OCI-LY7 (cell line): ENCODE results near the gene CXCR6. TPM values are rescaled to one million over a fixed set of nuclear protein-coding genes. Genes with fewer than 3 reads are reported as not detected.

Source experiments
- BruUV-seq: library from RNA; stranded (reverse); fragments of 400-500 nt; replicated peaks from 2 replicates; lab custom pipeline; 2021; lab: Mats Ljungman, UMichigan
- CTCF ChIA-PET: fragments of 300-600 bp; sonication (Branson Sonifier 250); formaldehyde crosslinking; loops from one replicate; lab custom pipeline; 2022; ENCODE audit warnings: antibody characterized with exemption; ENCODE audit not compliant: unreplicated experiment; lab: Charles Lee
- POLR2A ChIA-PET: fragments of 300-600 bp; sonication (Branson Sonifier 250); formaldehyde crosslinking; loops from one replicate; lab custom pipeline; 2022; ENCODE audit warnings: antibody characterized with exemption; lab: Charles Lee
- DNase-seq: peaks from one replicate; pipeline ENCODE4 v3.0.0-alpha.2; 2015; ENCODE audit warnings: low spot score
- H2AFZ ChIP-seq: fragments of 200-600 bp; sonication (generic), shearing (Covaris generic); 2 replicates; pipeline ENCODE4 v1.6.1; 2014; ENCODE audit warnings: mild to moderate bottlenecking, antibody characterized with exemption, low read length, moderate library complexity
- H3K27ac ChIP-seq: fragments of 200-600 bp; sonication (generic); 2 replicates; pipeline ENCODE4 v1.5.1; 2014; ENCODE audit warnings: mixed run types, low read depth, mild to moderate bottlenecking, moderate library complexity, low read length, inconsistent platforms; ENCODE audit not compliant: poor library complexity, severe bottlenecking
- H3K36me3 ChIP-seq: fragments of 200-600 bp; sonication (generic); 2 replicates; pipeline ENCODE4 v1.6.1; 2014; ENCODE audit warnings: mild to moderate bottlenecking, antibody characterized with exemption, low read length, moderate library complexity, mixed read lengths; ENCODE audit not compliant: insufficient read depth
- H3K4me1 ChIP-seq: fragments of 200-600 bp; sonication (generic); 2 replicates; pipeline ENCODE4 v1.5.1; 2014; ENCODE audit warnings: mild to moderate bottlenecking, low read length; ENCODE audit not compliant: insufficient read depth, poor library complexity, severe bottlenecking
- H3K4me2 ChIP-seq: fragments of 200-600 bp; sonication (generic); 2 replicates; pipeline ENCODE4 v1.6.1; 2014; ENCODE audit warnings: mild to moderate bottlenecking, low read length
- H3K4me3 ChIP-seq: fragments of 200-600 bp; sonication (generic); 2 replicates; pipeline ENCODE4 v1.5.1; 2014; ENCODE audit warnings: mild to moderate bottlenecking, low read depth, low read length; ENCODE audit not compliant: poor library complexity, severe bottlenecking
- H3K79me2 ChIP-seq: fragments of 200-600 bp; sonication (generic); 2 replicates; pipeline ENCODE4 v1.6.1; 2016; ENCODE audit warnings: low read depth, mild to moderate bottlenecking, low read length, moderate library complexity, mixed read lengths; ENCODE audit not compliant: insufficient read depth
- H3K9me2 ChIP-seq: fragments of 200-600 bp; sonication (generic); 2 replicates; pipeline ENCODE4 v1.6.1; 2016; ENCODE audit warnings: mild to moderate bottlenecking, low read length, mixed read lengths; ENCODE audit not compliant: insufficient read depth
- H3K9me3 ChIP-seq: fragments of 200-600 bp; sonication (generic); 2 replicates; pipeline ENCODE4 v1.6.1; 2014; ENCODE audit warnings: mild to moderate bottlenecking, mixed run types, low read length, mixed read lengths
- H4K20me1 ChIP-seq: fragments of 200-600 bp; sonication (generic); 2 replicates; pipeline ENCODE4 v1.6.1; 2014; ENCODE audit warnings: mild to moderate bottlenecking, antibody characterized with exemption, low read length, moderate library complexity, mixed read lengths; ENCODE audit not compliant: insufficient read depth
- EZH2phosphoT487 ChIP-seq: fragments of 200-600 bp; sonication (generic); IDR thresholded peaks from 2 replicates; pipeline ENCODE4 v1.6.1; 2018; ENCODE audit warnings: low read depth, borderline replicate concordance, mild to moderate bottlenecking, mixed run types, antibody characterized with exemption, low read length, moderate library complexity, mixed read lengths
- intact Hi-C: fragments of 100-400 bp; cut with micrococcal nuclease; formaldehyde crosslinking; loops from one replicate; pipeline ENCODE4 v1.10.0; 2022; ENCODE audit not compliant: unreplicated experiment
- total RNA-seq, 2 experiments: library from RNA; depleted of rRNA in 1 of 2; stranded (reverse); fragments of >200 nt in 1 of 2; shearing (Covaris generic) in 1 of 2; gene quantifications; 2 replicates each; pipeline ENCODE4 v1.2.3, GENCODE V29; 2014 to 2022
- TF ChIP-seq, protein P1 (sequence below): fragments of 200-600 bp; sonication (generic); conservative IDR thresholded peaks from 2 replicates; pipeline ENCODE4 v1.5.1; 2014; ENCODE audit warnings: mild to moderate bottlenecking, antibody characterized with exemption, low read length, moderate library complexity, mixed read lengths

The CXCR6 gene
- total RNA-seq, 2 experiments from 2014 or later, result not detected

DNA sequence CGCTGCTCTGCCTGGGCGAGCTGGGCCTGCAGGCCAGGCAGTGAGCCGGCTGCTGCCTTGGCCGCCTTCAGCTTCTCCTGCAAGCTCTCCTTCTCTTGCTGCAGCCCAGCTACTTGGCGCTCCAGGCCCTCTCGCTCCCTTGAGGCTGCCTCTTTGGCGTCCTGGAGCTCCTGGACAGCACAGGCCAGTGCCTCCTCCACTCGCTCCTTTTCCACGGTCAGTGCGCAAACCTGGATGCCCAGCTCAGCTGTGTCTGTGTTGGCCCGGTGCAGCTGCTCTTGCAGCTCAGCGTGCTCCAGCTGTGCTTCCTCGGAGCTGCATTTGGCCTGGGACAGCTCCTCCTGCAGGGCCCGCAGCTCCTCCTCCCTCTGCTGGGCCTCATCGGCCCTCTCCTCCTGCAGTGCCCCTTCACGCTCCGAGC is 23.1 kb downstream of the CXCR6 start:
- CTCF ChIA-PET, result no interaction called here
- H3K4me1 ChIP-seq, result no peaks in the 10 kb centered on the region
- peaks cover 83% of the 10 kb centered on the region for H3K36me3 ChIP-seq
- no peak overlapping the region for H3K27ac ChIP-seq
- intact Hi-C loops, result no loop called here
- POLR2A ChIA-PET, result no interaction called here
- H4K20me1 ChIP-seq, result no peaks in the 10 kb centered on the region
- BruUV-seq, result no TSS peak
- TF ChIP-seq, protein P1, sequence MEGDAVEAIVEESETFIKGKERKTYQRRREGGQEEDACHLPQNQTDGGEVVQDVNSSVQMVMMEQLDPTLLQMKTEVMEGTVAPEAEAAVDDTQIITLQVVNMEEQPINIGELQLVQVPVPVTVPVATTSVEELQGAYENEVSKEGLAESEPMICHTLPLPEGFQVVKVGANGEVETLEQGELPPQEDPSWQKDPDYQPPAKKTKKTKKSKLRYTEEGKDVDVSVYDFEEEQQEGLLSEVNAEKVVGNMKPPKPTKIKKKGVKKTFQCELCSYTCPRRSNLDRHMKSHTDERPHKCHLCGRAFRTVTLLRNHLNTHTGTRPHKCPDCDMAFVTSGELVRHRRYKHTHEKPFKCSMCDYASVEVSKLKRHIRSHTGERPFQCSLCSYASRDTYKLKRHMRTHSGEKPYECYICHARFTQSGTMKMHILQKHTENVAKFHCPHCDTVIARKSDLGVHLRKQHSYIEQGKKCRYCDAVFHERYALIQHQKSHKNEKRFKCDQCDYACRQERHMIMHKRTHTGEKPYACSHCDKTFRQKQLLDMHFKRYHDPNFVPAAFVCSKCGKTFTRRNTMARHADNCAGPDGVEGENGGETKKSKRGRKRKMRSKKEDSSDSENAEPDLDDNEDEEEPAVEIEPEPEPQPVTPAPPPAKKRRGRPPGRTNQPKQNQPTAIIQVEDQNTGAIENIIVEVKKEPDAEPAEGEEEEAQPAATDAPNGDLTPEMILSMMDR, result no peak
- TF ChIP-seq EZH2phosphoT487, result no peak
- no peaks in the 10 kb centered on the region for H3K79me2 ChIP-seq
- no peak overlapping the region for H3K4me3 ChIP-seq
- no peaks in the 10 kb centered on the region for H3K9me3 ChIP-seq
- no peak for DNase-seq
- H3K4me2 ChIP-seq, result no peak overlapping the region
- no peak overlapping the region for H2AFZ ChIP-seq
- H3K9me2 ChIP-seq, result no peaks in the 10 kb centered on the region

DNA sequence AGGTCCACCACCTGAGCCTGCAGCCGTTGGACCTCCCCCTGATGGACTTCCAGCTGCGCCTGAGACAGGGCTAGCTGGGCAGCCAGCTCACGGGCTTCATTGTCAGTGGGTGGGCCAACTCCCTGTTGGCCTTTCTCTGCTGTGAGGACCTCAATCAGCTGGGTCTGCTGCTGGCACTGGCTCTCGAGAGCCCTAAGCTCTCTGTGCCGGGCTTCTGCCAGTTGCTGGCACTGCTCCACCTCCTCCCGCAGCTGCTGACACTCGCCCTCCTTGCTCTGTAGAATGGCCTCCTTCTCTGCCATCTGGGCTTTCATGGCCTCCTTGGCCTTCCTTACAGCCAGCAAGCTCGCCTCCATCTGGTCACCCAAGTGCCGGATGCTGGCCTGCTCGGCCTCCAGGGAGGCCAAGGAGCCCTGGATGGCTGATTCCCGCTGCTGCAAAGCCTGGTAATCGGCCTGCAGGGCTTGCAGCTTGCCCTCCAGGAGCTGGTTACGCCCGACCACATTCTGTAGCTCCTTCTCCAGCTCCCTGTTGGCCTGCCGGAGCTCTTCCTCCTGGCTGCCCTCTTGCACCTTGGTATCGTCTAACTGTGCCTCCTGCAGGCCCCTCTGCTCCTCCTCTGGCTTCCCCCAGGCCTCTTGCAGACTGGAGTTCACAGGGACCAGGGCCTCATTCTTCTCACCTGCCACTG is 23.8 kb downstream of the CXCR6 start:
- TF ChIP-seq, protein P1, result no peak
- H3K79me2 ChIP-seq, result no peaks in the 10 kb centered on the region
- POLR2A ChIA-PET, result interaction anchor here (0.6 kb wide), 2 partner anchors 442 to 587 kb away, joined by 3 to 4 read pairs; no protein-coding TSS in a partner anchor
- CTCF ChIA-PET, result no interaction called here
- no peak for DNase-seq
- intact Hi-C loops, result no loop called here
- H2AFZ ChIP-seq, result no peak overlapping the region
- peaks cover 83% of the 10 kb centered on the region for H3K36me3 ChIP-seq
- no peak overlapping the region for H3K4me3 ChIP-seq
- no peaks in the 10 kb centered on the region for H3K9me2 ChIP-seq
- no peak overlapping the region for H3K27ac ChIP-seq
- no peaks in the 10 kb centered on the region for H3K9me3 ChIP-seq
- H3K4me2 ChIP-seq, result no peak overlapping the region
- H3K4me1 ChIP-seq, result peaks cover 2% of the 10 kb centered on the region
- H4K20me1 ChIP-seq, result no peaks in the 10 kb centered on the region
- BruUV-seq, result no TSS peak

DNA sequence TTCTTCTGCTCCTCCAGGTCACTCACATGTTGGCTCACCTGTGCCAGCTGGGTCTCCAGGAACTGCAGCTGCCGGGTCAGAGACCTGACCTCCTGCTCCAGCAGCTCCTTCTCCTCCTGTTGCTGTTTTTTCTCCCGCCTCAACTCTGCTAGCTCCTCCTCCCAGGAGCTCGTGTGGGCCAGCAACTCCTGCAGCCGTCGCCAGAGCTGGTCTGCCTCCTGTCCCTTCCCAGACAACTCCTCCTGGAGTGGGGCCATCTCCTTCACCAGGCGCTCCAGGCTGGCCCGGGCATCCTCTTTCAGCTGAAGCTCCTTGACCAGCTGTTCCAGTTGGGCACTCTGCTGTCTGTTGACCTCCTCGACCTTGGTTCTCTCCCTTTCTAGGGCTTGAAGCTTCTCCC is 24.5 kb downstream of the CXCR6 start:
- Histone ChIP-seq H3K4me3 (no peak overlapping the region), H3K9me3 (no peaks in the 10 kb centered on the region), H3K36me3 (peaks cover 82% of the 10 kb centered on the region), H3K79me2 (no peaks in the 10 kb centered on the region), H2AFZ (no peak overlapping the region), H3K4me1 (peaks cover 9% of the 10 kb centered on the region), H3K9me2 (no peaks in the 10 kb centered on the region), H3K27ac (no peak overlapping the region), H4K20me1 (no peaks in the 10 kb centered on the region), H3K4me2 (no peak overlapping the region)
- intact Hi-C loops, result no loop called here
- ChIA-PET POLR2A (interaction anchor here (0.6 to 1.6 kb wide), 2 partner anchors 14 to 587 kb away, joined by 3 read pairs; no protein-coding TSS in a partner anchor), CTCF (no interaction called here)
- DNase-seq, result no peak
- no peak for TF ChIP-seq EZH2phosphoT487
- TF ChIP-seq, protein P1, result no peak
- no TSS peak for BruUV-seq
